Omental fat pad (tissue), 4 donors: ENCODE measurements around the gene ASF1A. TPM values are rescaled to one million over a fixed set of nuclear protein-coding genes. Genes with fewer than 3 reads are reported as not detected.

ENCODE experiments used
- ATAC-seq: fragments of 150-250 bp; one replicate; pipeline ENCODE4 v1.9.1; 2016; ENCODE audit warnings: mild to moderate bottlenecking, moderate library complexity; ENCODE audit not compliant: low FRiP score
- DNase-seq: peaks from one replicate; pipeline ENCODE4 v3.0.0-alpha.2; 2019; ENCODE audit warnings: low spot score
- total RNA-seq, 4 donors: library from RNA; depleted of rRNA; stranded (reverse); fragments of >200 nt; gene quantifications; one replicate each; pipeline ENCODE4 v1.1.0, GENCODE V29; 2016
- TF ChIP-seq, protein P1 (sequence below), 3 donors: fragments of 450-650 bp; IDR thresholded peaks; one replicate each; pipeline ENCODE4 v1.5.1; 2016 to 2017; ENCODE audit warnings: antibody characterized with exemption in 3 of 3, mild to moderate bottlenecking in 3 of 3, moderate library complexity in 2 of 3

The ASF1A gene
- total RNA-seq, 4 donors from 2014 or later, result 4.3 to 9.3 (median 5.7) TPM

DNA sequence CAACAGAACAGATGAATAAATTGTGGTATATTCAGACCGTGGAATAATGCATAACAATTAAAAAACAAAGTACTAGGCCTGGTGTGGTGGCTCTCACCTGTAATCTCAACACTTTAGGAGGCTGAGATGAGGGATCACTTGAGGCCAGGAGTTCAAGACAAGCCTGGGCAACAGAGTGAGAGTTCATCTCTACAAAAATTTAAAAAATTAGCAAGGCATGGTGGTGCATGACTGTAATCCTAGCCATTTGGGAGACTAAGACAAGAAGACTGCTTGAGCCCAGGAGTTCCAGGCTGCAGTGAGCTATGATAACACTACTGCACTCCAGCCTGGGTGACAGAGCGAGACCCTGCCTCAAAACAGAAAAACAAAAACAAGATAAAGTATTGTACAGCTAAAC lies 16.1 kb upstream of the ASF1A start:
- DNase-seq (no peak), ATAC-seq (no peak)
- TF ChIP-seq, protein P1, sequence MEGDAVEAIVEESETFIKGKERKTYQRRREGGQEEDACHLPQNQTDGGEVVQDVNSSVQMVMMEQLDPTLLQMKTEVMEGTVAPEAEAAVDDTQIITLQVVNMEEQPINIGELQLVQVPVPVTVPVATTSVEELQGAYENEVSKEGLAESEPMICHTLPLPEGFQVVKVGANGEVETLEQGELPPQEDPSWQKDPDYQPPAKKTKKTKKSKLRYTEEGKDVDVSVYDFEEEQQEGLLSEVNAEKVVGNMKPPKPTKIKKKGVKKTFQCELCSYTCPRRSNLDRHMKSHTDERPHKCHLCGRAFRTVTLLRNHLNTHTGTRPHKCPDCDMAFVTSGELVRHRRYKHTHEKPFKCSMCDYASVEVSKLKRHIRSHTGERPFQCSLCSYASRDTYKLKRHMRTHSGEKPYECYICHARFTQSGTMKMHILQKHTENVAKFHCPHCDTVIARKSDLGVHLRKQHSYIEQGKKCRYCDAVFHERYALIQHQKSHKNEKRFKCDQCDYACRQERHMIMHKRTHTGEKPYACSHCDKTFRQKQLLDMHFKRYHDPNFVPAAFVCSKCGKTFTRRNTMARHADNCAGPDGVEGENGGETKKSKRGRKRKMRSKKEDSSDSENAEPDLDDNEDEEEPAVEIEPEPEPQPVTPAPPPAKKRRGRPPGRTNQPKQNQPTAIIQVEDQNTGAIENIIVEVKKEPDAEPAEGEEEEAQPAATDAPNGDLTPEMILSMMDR (IDR thresholded peaks at IDR 0.05), result no peak

DNA sequence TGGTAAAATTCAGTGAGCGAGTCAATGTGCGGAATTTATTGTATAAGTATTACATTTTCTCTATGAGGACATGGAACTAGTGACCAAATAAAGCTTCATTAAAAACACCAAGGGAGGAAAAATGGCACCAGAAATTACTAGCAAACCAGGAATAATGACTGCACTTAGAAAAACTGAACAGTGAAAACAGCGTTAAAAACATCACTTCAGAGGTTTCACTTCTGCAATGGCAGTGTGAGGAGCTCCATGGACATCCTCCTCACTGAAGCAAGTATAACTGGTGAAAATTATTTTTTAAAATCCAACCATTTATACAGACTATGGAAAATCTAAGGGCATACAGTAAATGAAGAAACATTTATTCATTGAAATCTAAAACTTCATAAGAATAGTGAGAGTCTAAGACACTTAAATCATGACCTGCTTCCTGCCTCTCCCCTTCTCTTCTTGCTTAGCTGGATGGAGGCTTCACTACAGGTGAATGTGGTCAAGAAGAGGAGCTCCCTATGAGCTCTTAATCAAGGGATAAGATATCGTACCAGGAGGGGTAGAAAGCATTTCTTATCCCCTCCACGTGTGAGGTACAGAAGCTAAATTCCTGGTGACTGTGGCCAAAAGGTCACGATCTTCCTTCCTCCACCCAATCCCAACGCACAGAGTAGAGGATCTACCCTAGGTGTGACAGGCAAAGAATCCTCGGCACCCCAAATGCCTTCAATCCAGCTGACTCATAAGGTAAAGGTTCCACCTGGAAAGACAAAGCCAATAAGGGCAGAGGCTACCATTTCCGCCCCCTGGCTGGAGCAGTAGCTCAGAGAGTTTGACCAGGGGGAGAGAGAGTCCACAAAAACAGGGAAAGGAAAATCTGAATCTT lies 12.3 kb upstream of the ASF1A start:
- TF ChIP-seq, protein P1 (IDR thresholded peaks at IDR 0.05), result no peak
- DNase-seq (no peak), ATAC-seq (no peak)

DNA sequence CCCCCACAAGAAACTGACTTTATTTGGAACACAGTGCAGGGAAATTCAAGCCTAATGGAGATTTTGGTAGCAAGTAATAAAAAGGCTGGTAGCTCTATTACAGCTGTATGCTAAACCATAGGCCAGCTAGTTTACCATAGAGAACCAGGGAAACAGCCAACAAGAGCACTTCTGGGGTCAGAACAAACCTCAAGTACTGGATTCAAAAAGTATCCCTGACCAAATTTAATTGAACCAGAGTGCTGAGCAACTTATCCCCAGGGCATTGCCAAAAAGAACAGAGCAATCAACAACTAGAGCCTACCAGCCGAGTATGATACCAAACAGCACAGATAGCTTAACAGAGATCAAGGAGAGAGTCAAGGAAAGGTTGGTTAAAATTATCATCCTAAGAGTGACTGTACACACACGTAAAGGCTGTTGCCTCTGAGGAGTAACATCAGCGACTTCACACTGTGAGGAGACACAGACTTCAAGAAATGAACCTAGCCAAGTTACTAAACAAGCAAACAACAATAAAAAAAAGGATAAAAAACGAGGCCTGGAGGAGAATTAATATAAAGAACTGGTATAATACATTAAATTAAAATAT lies 11.5 kb upstream of the ASF1A start:
- ATAC-seq (no peak), DNase-seq (no peak)
- TF ChIP-seq, protein P1 (IDR thresholded peaks at IDR 0.05), result no peak

DNA sequence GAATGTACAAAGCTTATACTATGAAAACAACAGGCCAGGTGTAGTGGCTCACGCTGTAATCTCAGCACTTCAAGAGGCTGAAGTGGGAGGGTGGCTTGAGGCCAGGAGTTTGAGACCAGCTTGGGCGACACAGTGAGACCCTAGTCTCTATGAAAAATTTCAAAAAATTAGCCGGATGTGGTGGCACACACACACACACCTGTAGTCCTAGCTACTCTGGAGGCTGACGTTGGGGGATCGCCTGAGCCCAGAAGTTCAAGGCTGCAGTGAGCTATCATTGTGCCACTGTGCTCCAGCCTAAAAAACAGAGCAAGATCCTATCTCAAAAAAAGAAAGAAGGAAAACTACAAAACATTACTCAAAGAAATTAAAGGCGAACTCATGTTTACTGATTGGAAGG lies 7.3 kb upstream of the ASF1A start:
- DNase-seq, result no peak

DNA sequence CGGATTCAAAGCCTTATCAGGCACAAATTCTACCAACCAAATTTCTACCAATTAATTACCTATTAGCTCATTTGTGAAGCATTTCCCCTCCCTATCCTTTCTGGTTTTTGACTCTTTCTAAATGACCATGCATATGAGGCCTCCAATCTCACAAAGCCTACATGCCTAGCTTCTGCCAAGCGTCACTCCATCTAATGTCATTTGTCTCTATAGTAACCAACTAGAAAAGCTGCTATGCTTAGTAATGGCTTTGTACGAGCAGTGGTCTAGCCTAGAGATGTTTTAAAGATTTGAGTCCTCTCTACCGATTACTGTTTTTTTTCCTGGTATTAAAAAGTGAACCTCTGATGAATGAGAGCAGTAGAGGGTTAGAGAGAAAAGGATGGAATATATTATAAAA lies 4.8 kb upstream of the ASF1A start:
- TF ChIP-seq, protein P1 (IDR thresholded peaks at IDR 0.05), result no peak
- DNase-seq (no peak), ATAC-seq (no peak)

More for the DNA sequence above, 7.3 kb upstream of the ASF1A start:
- ATAC-seq, result no peak
- TF ChIP-seq, protein P1 (IDR thresholded peaks at IDR 0.05), result no peak

DNA sequence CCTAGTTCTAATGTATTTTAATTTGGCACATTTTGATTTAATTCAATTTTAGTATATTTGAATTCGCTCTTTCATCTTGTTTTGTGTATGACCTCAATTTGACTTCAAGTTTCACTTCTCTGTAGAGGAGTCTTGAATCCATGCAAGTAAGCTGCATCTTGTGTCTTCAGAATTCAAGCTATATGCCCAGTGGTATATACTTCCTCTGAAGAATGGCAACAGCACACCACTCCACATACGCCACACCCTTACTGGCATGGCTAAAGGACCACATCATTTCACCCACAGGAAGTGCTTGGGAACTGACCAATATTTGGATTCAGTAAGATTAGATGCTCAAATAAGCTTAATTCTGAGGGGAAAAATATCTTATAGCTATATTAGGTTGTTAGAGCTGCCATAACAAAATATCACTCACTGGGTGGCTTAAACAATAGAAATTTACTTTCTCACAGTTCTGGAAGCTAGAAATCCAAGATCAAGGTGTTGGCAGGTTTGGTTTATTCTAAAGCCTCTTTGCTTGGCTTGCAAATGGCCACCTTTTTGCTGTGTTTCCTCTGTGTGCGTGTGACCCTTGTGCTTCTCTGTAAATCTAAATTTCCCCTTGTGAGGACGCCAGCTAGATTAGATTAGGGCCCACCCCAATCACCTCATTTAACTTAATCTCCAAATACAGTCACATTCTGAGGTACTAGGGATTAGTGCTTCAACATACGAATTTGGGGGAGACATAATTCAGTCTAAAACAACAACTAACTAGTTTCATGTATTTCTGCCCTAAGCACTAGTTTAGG lies 2.8 kb upstream of the ASF1A start:
- DNase-seq (no peak), ATAC-seq (no peak)
- TF ChIP-seq, protein P1 (IDR thresholded peaks at IDR 0.05), result no peak
